AG09309 (cell line): Measurements from ENCODE around the gene DNAI4.

Source experiments
- DNase-seq: peaks from one replicate; pipeline ENCODE4 v3.0.0-alpha.2; 2010; ENCODE audit warnings: low read depth
- H3K4me3 ChIP-seq: 2 replicates; pipeline ENCODE4 v1.5.1; 2011; ENCODE audit warnings: mild to moderate bottlenecking, low read depth, low read length, moderate library complexity; ENCODE audit not compliant: control insufficient read depth
- TF ChIP-seq, protein P1 (sequence below): IDR thresholded peaks from 2 replicates; pipeline ENCODE4 v1.5.1; 2011; ENCODE audit warnings: mild to moderate bottlenecking, low read depth, low read length, inconsistent platforms; ENCODE audit not compliant: insufficient read depth, control insufficient read depth; ENCODE audit errors: missing control alignments

Gene DNAI4

DNA sequence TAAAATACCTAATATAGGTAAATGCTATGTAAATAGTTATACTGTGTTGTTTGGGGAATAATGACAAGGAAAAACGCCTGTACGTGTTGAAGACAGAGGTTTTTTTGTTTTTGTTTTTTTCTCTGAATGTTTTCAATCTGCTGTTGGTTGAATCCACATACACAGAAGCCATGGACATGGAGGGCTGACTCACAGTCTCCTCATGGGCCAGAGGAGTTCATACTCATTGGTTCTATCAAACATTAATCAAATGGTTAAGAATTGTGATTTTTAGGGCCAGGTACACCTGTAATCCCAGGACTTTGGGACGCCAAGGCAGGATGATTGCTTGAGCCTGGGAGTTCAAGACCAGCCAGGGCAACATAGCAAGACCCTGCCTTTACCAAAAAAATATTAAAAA is 20.7 kb upstream of the DNAI4 start:
- no peak overlapping the region for H3K4me3 ChIP-seq
- no peak for DNase-seq
- TF ChIP-seq, protein P1, sequence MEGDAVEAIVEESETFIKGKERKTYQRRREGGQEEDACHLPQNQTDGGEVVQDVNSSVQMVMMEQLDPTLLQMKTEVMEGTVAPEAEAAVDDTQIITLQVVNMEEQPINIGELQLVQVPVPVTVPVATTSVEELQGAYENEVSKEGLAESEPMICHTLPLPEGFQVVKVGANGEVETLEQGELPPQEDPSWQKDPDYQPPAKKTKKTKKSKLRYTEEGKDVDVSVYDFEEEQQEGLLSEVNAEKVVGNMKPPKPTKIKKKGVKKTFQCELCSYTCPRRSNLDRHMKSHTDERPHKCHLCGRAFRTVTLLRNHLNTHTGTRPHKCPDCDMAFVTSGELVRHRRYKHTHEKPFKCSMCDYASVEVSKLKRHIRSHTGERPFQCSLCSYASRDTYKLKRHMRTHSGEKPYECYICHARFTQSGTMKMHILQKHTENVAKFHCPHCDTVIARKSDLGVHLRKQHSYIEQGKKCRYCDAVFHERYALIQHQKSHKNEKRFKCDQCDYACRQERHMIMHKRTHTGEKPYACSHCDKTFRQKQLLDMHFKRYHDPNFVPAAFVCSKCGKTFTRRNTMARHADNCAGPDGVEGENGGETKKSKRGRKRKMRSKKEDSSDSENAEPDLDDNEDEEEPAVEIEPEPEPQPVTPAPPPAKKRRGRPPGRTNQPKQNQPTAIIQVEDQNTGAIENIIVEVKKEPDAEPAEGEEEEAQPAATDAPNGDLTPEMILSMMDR = no peak

- no peak overlapping the region for H3K4me3 ChIP-seq
- TF ChIP-seq, protein P1 = no peak
- no peak for DNase-seq
Measured at GRCh38 chr1:66944330-66945274, 19.9 kb upstream of the DNAI4 start.

DNA sequence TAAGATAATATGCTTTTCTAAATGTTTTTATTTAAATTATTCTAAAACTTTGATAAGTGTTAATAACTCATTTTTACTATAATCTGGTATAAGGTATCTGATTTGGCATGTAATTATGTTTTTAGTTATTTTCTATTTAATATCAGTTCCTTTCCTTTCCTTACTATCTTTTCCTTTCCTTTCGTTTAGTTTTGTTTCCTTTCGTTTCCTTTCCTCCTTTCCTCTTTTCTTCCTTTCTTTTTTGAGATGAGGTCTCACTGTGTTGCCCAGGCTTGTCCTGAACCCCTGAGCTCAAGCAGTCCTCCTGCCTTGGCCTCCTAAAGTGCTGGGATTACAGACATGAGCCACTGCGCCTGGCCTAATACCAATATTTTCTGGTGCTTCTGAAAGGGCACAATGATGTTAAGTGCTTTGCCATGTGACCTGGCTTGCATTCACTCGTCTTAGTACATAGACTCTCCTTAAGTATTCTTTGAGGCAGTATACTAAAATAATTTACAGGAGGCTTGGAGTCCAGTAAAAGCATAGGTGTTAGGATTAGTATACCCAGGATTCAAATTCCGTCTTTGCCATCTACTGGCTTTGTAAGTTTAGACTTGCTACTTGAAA is 18.8 kb upstream of the DNAI4 start:
- TF ChIP-seq, protein P1 = no peak
- H3K4me3 ChIP-seq = no peak overlapping the region
- no peak for DNase-seq

- TF ChIP-seq, protein P1 = no peak
- DNase-seq = peak; percentile 17
Measured at GRCh38 chr1:66940981-66941380, 16.3 kb upstream of the DNAI4 start.

DNA sequence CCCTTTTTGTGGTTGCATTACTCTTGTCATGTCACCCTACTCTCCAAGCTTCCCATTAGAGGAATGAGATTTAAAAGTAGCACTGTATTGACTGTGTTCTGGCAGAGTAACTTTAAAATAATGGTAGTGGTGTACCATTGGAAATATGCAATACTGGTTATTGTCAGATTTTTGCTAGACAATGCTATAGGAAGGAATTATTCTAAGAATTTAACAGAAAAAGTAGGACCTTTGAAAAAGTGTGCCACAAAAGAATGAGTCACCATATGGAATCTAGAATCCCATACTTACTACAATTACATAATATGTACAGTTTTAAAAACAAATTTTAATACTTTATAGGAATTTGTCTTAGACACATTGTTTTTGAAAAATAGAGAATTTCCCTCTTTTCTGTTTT is 14.0 kb upstream of the DNAI4 start:
- TF ChIP-seq, protein P1 = no peak
- no peak for DNase-seq
- no peak overlapping the region for H3K4me3 ChIP-seq

More at GRCh38 chr1:66940981-66941380, 16.3 kb upstream of the DNAI4 start:
- no peak overlapping the region for H3K4me3 ChIP-seq

DNA sequence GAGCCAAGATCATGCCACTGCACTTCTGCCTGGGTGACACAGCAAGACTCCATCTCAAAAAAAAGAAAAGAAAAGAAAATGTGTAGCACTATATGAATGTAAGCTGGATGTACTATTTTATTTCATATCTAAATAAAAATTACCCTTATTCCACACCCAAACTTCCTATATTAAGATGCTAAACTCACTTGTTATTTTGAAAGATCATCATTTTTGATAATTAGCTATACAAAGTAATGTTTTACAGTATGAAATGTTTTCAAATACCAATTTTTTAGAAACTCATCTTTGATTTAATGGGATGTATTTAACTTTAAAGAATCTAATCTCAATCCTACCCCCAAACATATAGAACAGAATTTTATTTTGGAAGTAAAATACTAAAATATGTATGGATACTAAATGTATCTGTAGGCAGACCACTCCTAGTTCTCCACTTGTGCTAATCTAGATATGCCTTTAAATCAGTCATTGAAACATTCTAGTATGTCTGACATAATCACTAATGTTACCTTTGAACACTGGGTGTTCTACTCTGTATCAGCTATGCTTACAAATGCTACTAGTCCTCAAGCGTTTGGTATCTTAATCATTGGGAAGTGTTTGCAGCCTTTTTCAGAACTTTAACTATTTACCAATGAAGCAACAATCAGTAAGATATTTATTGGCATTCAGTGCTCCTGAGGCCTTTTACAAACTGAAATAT is 13.0 kb upstream of the DNAI4 start:
- no peak for DNase-seq
- TF ChIP-seq, protein P1 = no peak
- H3K4me3 ChIP-seq = no peak overlapping the region
